SK-N-SH (cell line): ENCODE results near the gene ATF4. TPM values are rescaled to one million over a fixed set of nuclear protein-coding genes. Genes with fewer than 3 reads are reported as not detected.

Experiments
- CTCF ChIA-PET: fragments of 300-600, 350-600 bp; formaldehyde crosslinking; extraction: SDS; loops from one replicate; lab custom pipeline; 2021; lab: Yijun Ruan, JAX
- POLR2A ChIA-PET: fragments of 350-600 bp; sonication (Branson Sonifier 250); formaldehyde crosslinking; extraction: SDS; loops from one replicate; lab custom pipeline; 2020; ENCODE audit warnings: antibody characterized with exemption, inconsistent platforms; lab: Yijun Ruan, JAX
- DNase-seq: peaks from one replicate; pipeline ENCODE4 v3.0.0; 2012
- H2AFZ ChIP-seq: fragments of 200-600 bp; sonication (generic); 2 replicates; pipeline ENCODE4 v1.8.1; 2016; ENCODE audit warnings: antibody characterized with exemption, mild to moderate bottlenecking, low read depth
- H3F3A ChIP-seq: fragments of 200-600 bp; sonication (generic); replicated peaks from 2 replicates; pipeline ENCODE3; 2016; ENCODE audit warnings: antibody characterized with exemption, mild to moderate bottlenecking; ENCODE audit not compliant: insufficient read depth
- H3K27ac ChIP-seq, 2 experiments: fragments of 200-500 bp in 1 of 2; fragments of 200-600 bp in 1 of 2; sonication (Bioruptor generic) in 1 of 2; sonication (generic), shearing (Covaris generic) in 1 of 2; 2 replicates each; pipeline versions ENCODE4 v1.5.1 to v1.6.1; 2014 to 2016; ENCODE audit warnings: low read depth in 2 of 2, inconsistent platforms in 1 of 2, low read length in 1 of 2, mild to moderate bottlenecking in 1 of 2, mixed read lengths in 1 of 2
- H3K27me3 ChIP-seq: fragments of 200-600 bp; sonication (generic), shearing (Covaris generic); 2 replicates; pipeline ENCODE4 v1.6.1; 2016; ENCODE audit warnings: mixed run types; ENCODE audit not compliant: insufficient read depth
- H3K36me3 ChIP-seq, 2 experiments: fragments of 200-500 bp in 1 of 2; fragments of 200-600 bp in 1 of 2; sonication (Bioruptor generic) in 1 of 2; sonication (generic) in 1 of 2; replicated peaks in 1 of 2; 2 replicates each; pipeline versions ENCODE3 to v1.5.1; 2014 to 2016; ENCODE audit warnings: low read length in 1 of 2, mild to moderate bottlenecking in 1 of 2; ENCODE audit not compliant: insufficient read depth in 2 of 2, control insufficient read depth in 1 of 2
- H3K4me1 ChIP-seq, 2 experiments: fragments of 200-500 bp in 1 of 2; fragments of 200-600 bp in 1 of 2; sonication (Bioruptor generic) in 1 of 2; sonication (generic), shearing (Covaris generic) in 1 of 2; 2 replicates each; pipeline versions ENCODE4 v1.5.1 to v1.6.1; 2014 to 2016; ENCODE audit warnings: low read depth in 1 of 2, low read length in 1 of 2, mixed run types in 1 of 2; ENCODE audit not compliant: insufficient read depth in 2 of 2, control insufficient read depth in 1 of 2
- H3K4me2 ChIP-seq: fragments of 200-600 bp; sonication (generic), shearing (Covaris generic); 2 replicates; pipeline ENCODE4 v1.6.1; 2017; ENCODE audit warnings: mixed run types
- H3K4me3 ChIP-seq, 2 experiments: fragments of 200-500 bp in 1 of 2; fragments of 200-600 bp in 1 of 2; sonication (Bioruptor generic) in 1 of 2; sonication (generic), shearing (Covaris generic) in 1 of 2; 2 replicates each; pipeline versions ENCODE4 v1.5.1 to v1.8.1; 2014 to 2016; ENCODE audit warnings: low read depth in 2 of 2, inconsistent platforms in 1 of 2, low read length in 1 of 2, mild to moderate bottlenecking in 1 of 2, mixed read lengths in 1 of 2, moderate library complexity in 1 of 2
- H3K79me2 ChIP-seq: fragments of 200-600 bp; sonication (generic); 2 replicates; pipeline ENCODE4 v1.8.1; 2017; ENCODE audit warnings: mild to moderate bottlenecking; ENCODE audit not compliant: insufficient read depth
- H3K9ac ChIP-seq: fragments of 200-600 bp; sonication (generic); 2 replicates; pipeline ENCODE4 v1.6.1; 2017; ENCODE audit warnings: mixed run types
- H3K9me2 ChIP-seq: fragments of 200-600 bp; sonication (generic); 2 replicates; pipeline ENCODE4 v1.6.1; 2017; ENCODE audit warnings: mixed run types
- H3K9me3 ChIP-seq: fragments of 200-600 bp; sonication (generic); 2 replicates; pipeline ENCODE4 v1.6.1; 2017; ENCODE audit warnings: mixed run types, mild to moderate bottlenecking, moderate library complexity
- H4K20me1 ChIP-seq: fragments of 200-600 bp; sonication (generic); 2 replicates; pipeline ENCODE4 v1.6.1; 2017; ENCODE audit warnings: mild to moderate bottlenecking, mixed run types; ENCODE audit not compliant: insufficient read depth
- CHD2 ChIP-seq: fragments of 150-350 bp; IDR thresholded peaks from 2 replicates; pipeline ENCODE4 v1.6.1; 2018; ENCODE audit warnings: low read length; ENCODE audit not compliant: partially characterized antibody
- CTCF ChIP-seq: fragments of 200-600 bp; sonication (generic); IDR thresholded peaks from 2 replicates; pipeline ENCODE4 v1.6.1; 2017; ENCODE audit warnings: antibody characterized with exemption, mild to moderate bottlenecking, moderate library complexity
- ELF1 ChIP-seq: IDR thresholded peaks from 2 replicates; pipeline ENCODE4 v1.4.0; 2012
- FOXJ3 ChIP-seq: sonication (generic); formaldehyde crosslinking; IDR thresholded peaks from 2 replicates; pipeline ENCODE4 v1.5.1; 2020; ENCODE audit warnings: mild to moderate bottlenecking, missing genetic modification reagents
- GATA2 ChIP-seq: sonication (generic); formaldehyde crosslinking; IDR thresholded peaks from 2 replicates; pipeline ENCODE4 v1.5.0; 2020; ENCODE audit warnings: mild to moderate bottlenecking, missing genetic modification reagents
- IRF3 ChIP-seq: fragments of 150-350 bp; IDR thresholded peaks from 2 replicates; pipeline ENCODE4 v1.6.1; 2016; ENCODE audit warnings: mild to moderate bottlenecking, low read depth, low read length
- JUND ChIP-seq: IDR thresholded peaks from 2 replicates; pipeline ENCODE4 v1.4.0; 2012
- MAX ChIP-seq: IDR thresholded peaks from 2 replicates; pipeline ENCODE4 v1.4.0; 2012; ENCODE audit warnings: low read depth
- MEF2A ChIP-seq: IDR thresholded peaks from 2 replicates; pipeline ENCODE4 v1.4.0; 2012; ENCODE audit warnings: low read depth, borderline replicate concordance
- MXI1 ChIP-seq: IDR thresholded peaks from 2 replicates; pipeline ENCODE4 v1.6.1; 2012; ENCODE audit warnings: mild to moderate bottlenecking, low read depth, low read length, improper control_type of control experiment
- NFIC ChIP-seq: IDR thresholded peaks from 2 replicates; pipeline ENCODE4 v1.4.0; 2012; ENCODE audit warnings: borderline replicate concordance
- NRF1 ChIP-seq: IDR thresholded peaks from 2 replicates; pipeline ENCODE4 v1.6.1; 2012; ENCODE audit warnings: low read depth, mild to moderate bottlenecking, low read length
- POLR2AphosphoS5 ChIP-seq: IDR thresholded peaks from 2 replicates; pipeline ENCODE4 v1.6.1; 2012; ENCODE audit warnings: low read depth, low read length
- RAD21 ChIP-seq: IDR thresholded peaks from 2 replicates; pipeline ENCODE4 v1.6.1; 2012; ENCODE audit warnings: mild to moderate bottlenecking, low read length
- RFX5 ChIP-seq: IDR thresholded peaks from 2 replicates; pipeline ENCODE4 v1.6.1; 2012; ENCODE audit warnings: mild to moderate bottlenecking, improper control_type of control experiment, low read length
- RXRA ChIP-seq: IDR thresholded peaks from 2 replicates; pipeline ENCODE4 v1.4.0; 2012; ENCODE audit warnings: low read depth, mild to moderate bottlenecking, borderline replicate concordance
- SIN3A ChIP-seq: IDR thresholded peaks from 2 replicates; pipeline ENCODE4 v1.6.1; 2012; ENCODE audit warnings: low read depth, mild to moderate bottlenecking, low read length, moderate library complexity, borderline replicate concordance
- SMC3 ChIP-seq: IDR thresholded peaks from 2 replicates; pipeline ENCODE4 v1.6.1; 2012; ENCODE audit warnings: low read depth, low read length, improper control_type of control experiment
- TEAD4 ChIP-seq: IDR thresholded peaks from 2 replicates; pipeline ENCODE4 v1.4.0; 2012; ENCODE audit warnings: mild to moderate bottlenecking, borderline replicate concordance; ENCODE audit not compliant: insufficient read depth
- USF2 ChIP-seq: fragments of 150-350 bp; IDR thresholded peaks from 2 replicates; pipeline ENCODE4 v1.6.1; 2017; ENCODE audit warnings: antibody characterized with exemption, low read length, low read depth, borderline replicate concordance
- YY1 ChIP-seq: IDR thresholded peaks from 2 replicates; pipeline ENCODE4 v1.4.0; 2012; ENCODE audit warnings: low read depth, mild to moderate bottlenecking
- WGBS: methylation state at CpG from one replicate; pipeline ENCODE4 v1.1.6; 2017; ENCODE audit warnings: low lambda C conversion rate; 5-methylcytosine and 5-hydroxymethylcytosine counted together
- polyA plus RNA-seq, 3 experiments: library from polyadenylated mRNA; depleted of rRNA; stranded (reverse); fragments of >200 nt; gene quantifications; 2 replicates each; pipeline ENCODE4 v1.2.3, GENCODE V29; 2012
- TF ChIP-seq, protein P1 (sequence below): IDR thresholded peaks from 2 replicates; pipeline ENCODE4 v1.4.0; 2012; ENCODE audit warnings: low read depth, borderline replicate concordance

Gene ATF4
- polyA plus RNA-seq, 1 of the 3 experiments (the other 2 are of a cell fraction) = 375 TPM

DNA sequence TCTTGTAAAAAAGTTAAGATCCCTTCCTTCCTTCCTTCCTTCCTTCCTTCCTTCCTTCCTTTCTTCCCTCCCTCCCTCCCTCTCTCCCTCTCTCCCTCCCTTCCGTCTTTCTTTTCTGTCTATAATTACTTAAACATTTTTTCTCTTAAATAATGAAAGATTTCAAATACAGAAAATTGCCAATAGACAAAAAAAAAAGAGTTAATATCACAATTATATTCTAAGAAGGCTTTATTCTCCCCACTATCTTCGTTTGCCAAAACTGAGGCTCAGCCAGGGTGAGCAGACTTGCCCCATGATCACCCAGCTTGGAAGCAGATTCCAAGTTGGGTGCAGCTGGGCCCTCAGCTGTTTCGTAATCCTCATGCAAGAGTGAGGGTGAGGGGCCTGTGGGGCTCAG lies 49.9 kb downstream of the ATF4 start:
- CTCF ChIA-PET = no interaction called here
- Histone ChIP-seq H3K27ac (no peak overlapping the region), H3K4me2 (no peak overlapping the region), H3K79me2 (no peaks in the 10 kb centered on the region), H3K9me2 (no peaks in the 10 kb centered on the region), H4K20me1 (no peaks in the 10 kb centered on the region), H3K9ac (no peak overlapping the region), H3F3A (no peaks in the 10 kb centered on the region), H3K4me1 (0 out of 4 replicates have a peak, but pooled peaks cover 0 to 8% of the 10 kb centered on the region in 2 experiments), H3K27me3 (no peaks in the 10 kb centered on the region), H3K4me3 (no peak overlapping the region), H3K9me3 (no peaks in the 10 kb centered on the region), H2AFZ (no peak overlapping the region), H3K36me3 (no peaks in the 10 kb centered on the region)
- WGBS = 72% methylated on average over 2 of the region's 3 CpGs
- POLR2A ChIA-PET = no interaction called here
- no peak for TF ChIP-seq NFIC
- no peak for TF ChIP-seq NRF1
- no peak for TF ChIP-seq FOXJ3
- TF ChIP-seq, protein P1, sequence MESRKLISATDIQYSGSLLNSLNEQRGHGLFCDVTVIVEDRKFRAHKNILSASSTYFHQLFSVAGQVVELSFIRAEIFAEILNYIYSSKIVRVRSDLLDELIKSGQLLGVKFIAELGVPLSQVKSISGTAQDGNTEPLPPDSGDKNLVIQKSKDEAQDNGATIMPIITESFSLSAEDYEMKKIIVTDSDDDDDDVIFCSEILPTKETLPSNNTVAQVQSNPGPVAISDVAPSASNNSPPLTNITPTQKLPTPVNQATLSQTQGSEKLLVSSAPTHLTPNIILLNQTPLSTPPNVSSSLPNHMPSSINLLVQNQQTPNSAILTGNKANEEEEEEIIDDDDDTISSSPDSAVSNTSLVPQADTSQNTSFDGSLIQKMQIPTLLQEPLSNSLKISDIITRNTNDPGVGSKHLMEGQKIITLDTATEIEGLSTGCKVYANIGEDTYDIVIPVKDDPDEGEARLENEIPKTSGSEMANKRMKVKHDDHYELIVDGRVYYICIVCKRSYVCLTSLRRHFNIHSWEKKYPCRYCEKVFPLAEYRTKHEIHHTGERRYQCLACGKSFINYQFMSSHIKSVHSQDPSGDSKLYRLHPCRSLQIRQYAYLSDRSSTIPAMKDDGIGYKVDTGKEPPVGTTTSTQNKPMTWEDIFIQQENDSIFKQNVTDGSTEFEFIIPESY = no peak
- no peak for TF ChIP-seq JUND
- no peak for TF ChIP-seq RAD21
- TF ChIP-seq MXI1 = no peak
- TF ChIP-seq POLR2AphosphoS5 = no peak
- TF ChIP-seq RXRA = no peak
- no peak for TF ChIP-seq ELF1
- no peak for TF ChIP-seq CHD2
- TF ChIP-seq TEAD4 = no peak
- no peak for TF ChIP-seq SIN3A
- no peak for TF ChIP-seq MEF2A
- TF ChIP-seq USF2 = no peak
- TF ChIP-seq GATA2 = no peak
- TF ChIP-seq RFX5 = no peak
- TF ChIP-seq YY1 = no peak
- DNase-seq = no peak

DNA sequence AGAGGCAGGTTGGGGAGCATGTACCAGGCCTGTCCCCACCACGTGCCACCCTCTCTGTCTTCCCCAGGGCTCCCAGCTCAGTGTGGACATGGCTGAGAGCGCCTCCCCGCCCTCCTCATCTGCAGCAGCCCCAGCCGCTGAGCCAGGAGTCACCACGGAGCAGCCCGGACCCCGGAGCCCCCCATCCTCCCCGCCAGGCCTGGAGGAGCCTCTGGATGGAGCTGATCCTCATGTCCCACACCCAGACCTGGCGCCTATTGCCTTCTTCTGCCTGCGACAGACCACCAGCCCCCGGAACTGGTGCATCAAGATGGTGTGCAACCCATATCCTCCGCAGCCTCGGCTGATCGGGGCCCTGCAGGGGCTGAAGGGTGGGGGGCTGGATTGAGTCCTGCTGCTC lies 50.3 kb downstream of the ATF4 start, which contains the start of gene CACNA1I:
CACNA1I (plus strand) TSS at position 89 of the 400 bp plus-strand sequence; CDS start at position 89, 0 bp downstream.
- H3K9me2 ChIP-seq = no peaks in the 10 kb centered on the region
- DNase-seq = no peak
- H3K79me2 ChIP-seq = no peaks in the 10 kb centered on the region
- no peak within 1 kb of the TSS for H2AFZ ChIP-seq
- no peak within 1 kb of the TSS for H3K4me2 ChIP-seq
- POLR2A ChIA-PET = no interaction called here
- H3K27ac ChIP-seq = no peak within 1 kb of the TSS
- H3K4me3 ChIP-seq = no peak within 1 kb of the TSS
- H3K36me3 ChIP-seq = no peaks in the 10 kb centered on the region
- 100% methylated on average over 2 of the region's 14 CpGs for WGBS
- H3K9me3 ChIP-seq = no peaks in the 10 kb centered on the region
- H4K20me1 ChIP-seq = no peaks in the 10 kb centered on the region
- no peak within 1 kb of the TSS for H3K9ac ChIP-seq
- H3F3A ChIP-seq = no peaks in the 10 kb centered on the region
- H3K4me1 ChIP-seq = 0 out of 4 replicates have a peak, but pooled peaks cover 0 to 9% of the 10 kb centered on the region in 2 experiments
- no peaks in the 10 kb centered on the region for H3K27me3 ChIP-seq
- CTCF ChIA-PET = no interaction called here
- TF ChIP-seq SMC3 (no peak), ELF1 (no peak), RFX5 (no peak), GATA2 (no peak), POLR2AphosphoS5 (no peak), CHD2 (no peak), IRF3 (no peak), MAX (no peak), CTCF (no peak), RXRA (no peak)
